Measurements from ENCODE around the gene GLTP.
"Not testable (repeated sequence)": the region's sequence is repeated elsewhere in the genome, so short reads cannot be mapped to it uniquely, and the experiment has no call there.

The GLTP gene

DNA sequence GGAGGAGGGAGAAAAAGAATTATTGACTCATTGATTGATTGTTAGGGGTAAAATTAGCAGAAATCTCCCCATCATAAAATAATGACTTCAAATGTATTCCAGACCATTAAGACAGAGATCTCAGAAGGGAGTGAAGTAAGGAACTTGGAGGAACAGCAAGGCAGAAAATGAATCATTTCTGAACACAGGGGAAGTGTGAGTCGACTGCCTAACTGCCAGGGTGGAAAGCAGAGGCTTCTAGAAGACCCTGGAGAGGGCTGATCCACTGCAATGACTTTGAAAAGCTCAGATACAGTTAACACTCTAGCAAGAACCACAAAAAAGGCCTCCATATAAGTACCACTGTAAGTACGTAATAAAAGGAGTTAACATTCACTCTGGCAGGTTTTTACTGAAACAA lies 9.7 kb downstream of the GLTP start:
- no peak for DNase-seq
- Histone ChIP-seq H3K27me3 (ENCODE audit: insufficient read depth, low read depth, severe bottlenecking) (no peaks in the 10 kb centered on the region), H3K4me3 (ENCODE audit: low read depth, low read length) (no peak overlapping the region), H3K36me3 (no peaks in the 10 kb centered on the region), H3K27ac (no peak overlapping the region), H3K9me3 (ENCODE audit: severe bottlenecking) (no peaks in the 10 kb centered on the region)
- TF ChIP-seq, protein P1, sequence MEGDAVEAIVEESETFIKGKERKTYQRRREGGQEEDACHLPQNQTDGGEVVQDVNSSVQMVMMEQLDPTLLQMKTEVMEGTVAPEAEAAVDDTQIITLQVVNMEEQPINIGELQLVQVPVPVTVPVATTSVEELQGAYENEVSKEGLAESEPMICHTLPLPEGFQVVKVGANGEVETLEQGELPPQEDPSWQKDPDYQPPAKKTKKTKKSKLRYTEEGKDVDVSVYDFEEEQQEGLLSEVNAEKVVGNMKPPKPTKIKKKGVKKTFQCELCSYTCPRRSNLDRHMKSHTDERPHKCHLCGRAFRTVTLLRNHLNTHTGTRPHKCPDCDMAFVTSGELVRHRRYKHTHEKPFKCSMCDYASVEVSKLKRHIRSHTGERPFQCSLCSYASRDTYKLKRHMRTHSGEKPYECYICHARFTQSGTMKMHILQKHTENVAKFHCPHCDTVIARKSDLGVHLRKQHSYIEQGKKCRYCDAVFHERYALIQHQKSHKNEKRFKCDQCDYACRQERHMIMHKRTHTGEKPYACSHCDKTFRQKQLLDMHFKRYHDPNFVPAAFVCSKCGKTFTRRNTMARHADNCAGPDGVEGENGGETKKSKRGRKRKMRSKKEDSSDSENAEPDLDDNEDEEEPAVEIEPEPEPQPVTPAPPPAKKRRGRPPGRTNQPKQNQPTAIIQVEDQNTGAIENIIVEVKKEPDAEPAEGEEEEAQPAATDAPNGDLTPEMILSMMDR (IDR thresholded peaks at IDR 0.05; ENCODE audit: low read depth, low read length): no peak

DNA sequence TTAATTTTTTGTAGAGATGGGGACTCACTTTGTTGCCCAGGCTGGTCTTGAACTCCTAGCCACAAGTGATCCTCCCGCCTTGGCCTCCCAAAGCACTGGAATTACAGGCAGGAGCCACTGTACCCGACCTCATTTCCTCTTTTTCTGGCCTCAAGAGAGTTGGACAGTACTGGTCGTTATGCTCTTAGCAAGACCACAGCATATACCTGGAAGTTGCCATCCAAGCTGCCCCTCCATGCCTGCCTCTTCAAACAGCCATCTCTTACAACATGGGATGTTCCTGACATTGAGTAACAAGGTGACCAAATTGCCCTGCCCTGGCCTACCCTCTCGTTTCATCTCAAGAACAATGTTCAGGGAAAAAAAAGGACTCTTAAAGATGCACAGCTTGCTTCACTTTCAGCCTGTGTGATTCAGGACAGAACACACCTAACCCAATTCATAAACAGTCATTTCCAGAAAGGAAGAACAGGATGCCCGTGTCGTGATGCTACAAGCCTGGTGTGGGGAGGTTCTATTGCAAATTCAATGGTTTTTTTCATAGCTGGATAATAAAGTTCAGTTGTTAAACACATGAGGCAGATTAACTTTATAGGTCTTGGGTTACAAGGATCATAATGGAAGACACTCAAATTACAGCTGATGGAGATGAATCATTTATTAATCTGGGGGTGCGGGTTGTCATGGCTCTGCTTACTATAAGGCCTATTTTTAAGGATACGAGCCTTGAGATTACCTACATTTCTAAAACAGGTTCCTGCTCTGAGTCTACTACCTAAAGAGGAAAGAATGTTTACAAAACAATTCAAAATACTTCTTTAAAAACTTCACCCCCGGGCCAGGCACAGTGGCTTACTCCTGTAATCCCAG lies 11.9 kb downstream of the GLTP start:
- no peak overlapping the region for H3K4me3 ChIP-seq (ENCODE audit: low read depth, low read length)
- TF ChIP-seq, protein P1 (IDR thresholded peaks at IDR 0.05; ENCODE audit: low read depth, low read length): no peak
- DNase-seq: no peak
- no peak overlapping the region for H3K27ac ChIP-seq
- H3K27me3 ChIP-seq (ENCODE audit: insufficient read depth, low read depth, severe bottlenecking): no peaks in the 10 kb centered on the region
- H3K9me3 ChIP-seq (ENCODE audit: severe bottlenecking): no peaks in the 10 kb centered on the region
- no peaks in the 10 kb centered on the region for H3K36me3 ChIP-seq

DNA sequence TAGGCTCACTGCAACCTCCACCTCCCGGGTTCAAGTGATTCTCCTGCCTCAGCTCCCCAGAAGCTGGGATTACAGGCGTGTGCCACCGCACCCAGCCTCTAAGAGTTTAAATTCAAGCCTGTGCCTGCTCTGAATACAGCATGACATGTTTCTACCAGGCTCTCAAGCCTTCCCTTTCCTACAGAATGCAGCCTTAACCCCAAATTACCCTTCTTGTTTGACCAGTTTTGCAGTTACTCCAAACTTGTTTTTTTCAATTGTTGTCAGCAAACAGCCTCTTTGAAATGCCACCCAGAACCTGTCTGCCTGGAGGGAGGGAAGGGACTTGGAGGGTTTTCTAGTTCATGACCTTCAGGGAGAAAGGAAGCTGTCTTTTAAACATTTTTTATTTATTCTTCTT lies 15.4 kb downstream of the GLTP start:
- Histone ChIP-seq H3K36me3 (no peaks in the 10 kb centered on the region), H3K4me3 (ENCODE audit: low read depth, low read length) (no peak overlapping the region), H3K9me3 (ENCODE audit: severe bottlenecking) (no peaks in the 10 kb centered on the region), H3K27ac (no peak overlapping the region), H3K27me3 (ENCODE audit: insufficient read depth, low read depth, severe bottlenecking) (no peaks in the 10 kb centered on the region)
- DNase-seq: no peak
- TF ChIP-seq, protein P1 (IDR thresholded peaks at IDR 0.05; ENCODE audit: low read depth, low read length): no peak

DNA sequence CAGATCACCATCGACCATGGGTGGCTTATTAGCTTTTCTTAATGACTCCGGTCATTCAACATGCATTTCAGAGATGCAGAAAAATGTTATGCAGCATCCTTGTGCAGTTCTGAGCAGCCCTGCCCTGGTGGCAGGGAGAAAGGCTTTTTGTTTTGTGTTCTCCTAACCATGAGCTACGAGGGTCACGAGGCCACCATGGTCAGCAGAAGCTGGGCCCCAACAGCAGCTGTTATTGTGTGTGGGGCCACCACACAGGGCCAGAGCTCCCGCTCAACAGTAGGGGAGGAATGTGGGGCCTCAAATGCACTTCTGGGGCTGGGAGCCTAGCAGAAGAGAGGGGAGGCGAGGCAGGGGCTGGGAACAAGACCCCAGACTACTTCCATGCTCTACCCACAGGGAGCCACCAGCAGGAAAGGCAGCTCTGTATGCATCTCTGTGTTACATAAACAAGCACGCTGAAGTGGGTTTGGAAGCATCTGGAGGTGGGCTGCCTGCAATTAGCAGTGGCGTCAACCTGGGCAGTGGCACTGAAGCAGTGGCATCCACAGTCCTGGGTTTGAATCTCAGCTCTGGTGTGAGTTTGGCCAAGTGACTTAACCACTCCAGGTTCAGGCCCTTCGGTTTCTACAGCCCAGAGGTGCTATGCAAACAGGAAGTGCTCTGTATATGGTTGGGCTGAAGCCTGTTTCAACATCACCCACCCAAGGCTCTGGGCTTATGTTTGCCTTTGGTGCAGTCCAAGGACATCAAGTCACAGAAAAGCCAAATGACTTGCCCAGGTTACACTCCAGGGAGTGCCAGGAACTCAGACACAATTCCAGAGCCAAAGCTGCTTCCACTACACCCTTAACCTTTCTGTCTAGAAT lies 16.3 kb downstream of the GLTP start:
- TF ChIP-seq, protein P1 (IDR thresholded peaks at IDR 0.05; ENCODE audit: low read depth, low read length): no peak
- H3K36me3 ChIP-seq: no peaks in the 10 kb centered on the region
- H3K4me3 ChIP-seq (ENCODE audit: low read depth, low read length): no peak overlapping the region
- no peaks in the 10 kb centered on the region for H3K9me3 ChIP-seq (ENCODE audit: severe bottlenecking)
- H3K27me3 ChIP-seq (ENCODE audit: insufficient read depth, low read depth, severe bottlenecking): no peaks in the 10 kb centered on the region
- no peak for DNase-seq
- no peak overlapping the region for H3K27ac ChIP-seq

DNA sequence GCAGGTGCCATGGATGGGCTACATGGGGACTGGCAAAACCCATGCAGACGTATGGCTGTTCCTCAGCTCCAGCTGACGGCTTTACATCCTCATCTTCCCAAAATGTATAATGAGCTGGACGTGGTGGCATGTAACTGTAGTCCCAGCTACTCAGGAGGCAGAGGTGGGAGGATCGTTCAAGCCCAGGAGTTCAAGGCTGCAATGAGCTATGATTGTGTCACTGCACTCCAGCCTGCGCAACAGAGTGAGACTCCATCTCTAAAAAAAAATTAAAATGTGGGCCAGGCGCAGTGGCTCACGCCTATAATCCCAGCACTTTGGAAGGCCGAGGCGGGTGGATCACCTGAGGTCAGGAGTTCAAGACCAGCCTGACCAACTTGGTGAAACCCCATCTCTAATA lies 17.9 kb downstream of the GLTP start:
- not testable (repeated sequence) for H3K9me3 ChIP-seq (ENCODE audit: severe bottlenecking); H3K36me3 ChIP-seq; DNase-seq; H3K27me3 ChIP-seq (ENCODE audit: insufficient read depth, low read depth, severe bottlenecking); H3K4me3 ChIP-seq (ENCODE audit: low read depth, low read length); H3K27ac ChIP-seq

DNA sequence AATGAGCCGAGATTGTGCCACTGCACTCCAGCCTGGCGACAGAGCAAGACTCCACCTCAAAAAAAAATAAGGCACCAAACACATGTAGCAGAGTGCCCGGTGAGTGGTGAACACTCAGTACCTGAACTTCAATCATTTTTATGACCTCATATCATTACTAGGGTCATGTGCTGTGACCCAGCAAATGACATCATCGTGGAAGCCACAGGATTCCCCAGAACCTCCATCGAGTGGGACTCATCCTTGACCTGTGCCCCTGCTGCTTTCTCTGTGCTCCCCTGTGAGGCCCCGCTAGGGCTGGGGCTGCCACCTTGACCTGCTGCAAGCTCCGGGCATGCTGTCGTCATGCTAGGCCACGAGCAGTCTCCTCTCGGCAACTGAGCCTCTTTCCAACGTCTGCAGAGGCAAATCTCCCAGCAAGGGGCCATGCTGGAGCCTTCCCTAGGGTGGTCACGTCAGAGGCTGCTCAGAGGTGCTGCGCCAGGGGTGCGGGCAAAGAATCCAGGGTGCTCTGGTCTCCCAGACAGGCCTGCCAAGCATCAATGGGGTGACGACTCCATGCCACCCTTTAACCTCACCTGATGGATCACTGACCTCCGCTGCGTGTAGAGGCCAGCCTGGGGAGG lies 18.5 kb downstream of the GLTP start:
- DNase-seq: no peak
- H3K4me3 ChIP-seq (ENCODE audit: low read depth, low read length): no peak overlapping the region
- H3K27me3 ChIP-seq (ENCODE audit: insufficient read depth, low read depth, severe bottlenecking): no peaks in the 10 kb centered on the region
- no peaks in the 10 kb centered on the region for H3K9me3 ChIP-seq (ENCODE audit: severe bottlenecking)
- H3K27ac ChIP-seq: no peak overlapping the region
- peaks cover 8% of the 10 kb centered on the region for H3K36me3 ChIP-seq
- TF ChIP-seq, protein P1 (IDR thresholded peaks at IDR 0.05; ENCODE audit: low read depth, low read length): no peak
